ENCODE data around the gene DUSP28.
A peak's percentile ranks its signal among the peaks of the same experiment; 100 is the strongest.

Gene DUSP28

DNA sequence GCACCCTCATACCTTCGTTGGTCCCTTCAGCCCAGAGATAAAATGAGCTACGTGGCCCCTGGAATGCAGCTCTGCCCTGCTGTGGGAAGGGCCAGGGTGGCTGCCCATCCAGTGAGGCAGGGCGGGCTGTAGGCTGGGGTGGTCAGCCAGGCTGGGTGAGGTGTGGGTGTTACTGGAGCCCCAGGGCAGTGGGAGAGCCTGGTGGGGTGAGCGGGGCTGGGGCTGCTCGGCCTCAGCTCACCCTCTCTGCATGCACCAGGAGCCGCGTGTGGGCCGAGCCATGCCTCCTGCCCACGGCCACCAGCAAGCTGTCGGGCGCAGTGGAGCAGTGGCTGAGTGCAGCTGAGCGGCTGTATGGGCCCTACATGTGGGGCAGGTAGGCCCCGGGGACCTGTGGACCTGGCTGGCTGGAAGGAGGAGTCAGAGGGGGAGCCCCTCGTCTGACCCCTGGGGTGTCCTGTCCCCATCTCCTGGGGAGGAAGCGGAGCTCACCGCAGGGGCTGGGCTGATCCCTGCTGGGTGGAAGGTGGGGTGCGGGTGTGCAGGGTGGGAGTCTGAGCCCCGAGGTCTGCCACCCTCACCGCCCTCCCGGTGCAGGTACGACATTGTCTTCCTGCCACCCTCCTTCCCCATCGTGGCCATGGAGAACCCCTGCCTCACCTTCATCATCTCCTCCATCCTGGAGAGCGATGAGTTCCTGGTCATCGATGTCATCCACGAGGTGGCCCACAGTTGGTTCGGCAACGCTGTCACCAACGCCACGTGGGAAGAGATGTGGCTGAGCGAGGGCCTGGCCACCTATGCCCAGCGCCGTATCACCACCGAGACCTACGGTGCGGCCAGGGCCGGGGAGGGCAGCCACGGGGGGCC is 13.6 kb downstream of the DUSP28 start:
- DNase-seq: no peak

DNA sequence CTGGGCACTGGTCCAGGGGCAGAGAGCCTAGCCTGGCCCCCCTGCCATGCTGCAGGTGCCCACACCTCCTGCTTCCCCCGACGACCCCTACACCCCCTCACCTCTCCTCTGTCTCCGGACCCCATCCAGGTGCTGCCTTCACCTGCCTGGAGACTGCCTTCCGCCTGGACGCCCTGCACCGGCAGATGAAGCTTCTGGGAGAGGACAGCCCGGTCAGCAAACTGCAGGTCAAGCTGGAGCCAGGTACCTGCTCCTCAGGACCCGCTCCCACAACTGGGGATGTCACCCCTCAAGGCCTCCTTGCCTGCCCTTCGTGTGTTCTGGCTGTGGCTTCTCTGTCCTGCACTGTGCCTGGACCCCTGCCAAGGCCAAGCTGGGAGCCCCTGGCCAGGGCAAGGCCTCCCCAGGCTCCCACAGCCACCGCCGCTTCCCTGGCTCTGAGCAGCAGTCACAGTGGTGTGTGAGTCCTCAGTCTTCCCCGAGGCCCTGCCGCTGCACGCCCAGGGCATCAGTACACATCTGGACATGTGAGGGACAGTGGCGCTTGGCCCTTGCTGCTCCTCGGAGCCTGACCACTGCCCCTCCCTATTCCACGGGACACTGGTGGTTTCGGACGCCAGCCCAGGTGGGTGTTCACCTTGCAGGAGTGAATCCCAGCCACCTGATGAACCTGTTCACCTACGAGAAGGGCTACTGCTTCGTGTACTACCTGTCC is 14.4 kb downstream of the DUSP28 start:
- no peak for DNase-seq

DNA sequence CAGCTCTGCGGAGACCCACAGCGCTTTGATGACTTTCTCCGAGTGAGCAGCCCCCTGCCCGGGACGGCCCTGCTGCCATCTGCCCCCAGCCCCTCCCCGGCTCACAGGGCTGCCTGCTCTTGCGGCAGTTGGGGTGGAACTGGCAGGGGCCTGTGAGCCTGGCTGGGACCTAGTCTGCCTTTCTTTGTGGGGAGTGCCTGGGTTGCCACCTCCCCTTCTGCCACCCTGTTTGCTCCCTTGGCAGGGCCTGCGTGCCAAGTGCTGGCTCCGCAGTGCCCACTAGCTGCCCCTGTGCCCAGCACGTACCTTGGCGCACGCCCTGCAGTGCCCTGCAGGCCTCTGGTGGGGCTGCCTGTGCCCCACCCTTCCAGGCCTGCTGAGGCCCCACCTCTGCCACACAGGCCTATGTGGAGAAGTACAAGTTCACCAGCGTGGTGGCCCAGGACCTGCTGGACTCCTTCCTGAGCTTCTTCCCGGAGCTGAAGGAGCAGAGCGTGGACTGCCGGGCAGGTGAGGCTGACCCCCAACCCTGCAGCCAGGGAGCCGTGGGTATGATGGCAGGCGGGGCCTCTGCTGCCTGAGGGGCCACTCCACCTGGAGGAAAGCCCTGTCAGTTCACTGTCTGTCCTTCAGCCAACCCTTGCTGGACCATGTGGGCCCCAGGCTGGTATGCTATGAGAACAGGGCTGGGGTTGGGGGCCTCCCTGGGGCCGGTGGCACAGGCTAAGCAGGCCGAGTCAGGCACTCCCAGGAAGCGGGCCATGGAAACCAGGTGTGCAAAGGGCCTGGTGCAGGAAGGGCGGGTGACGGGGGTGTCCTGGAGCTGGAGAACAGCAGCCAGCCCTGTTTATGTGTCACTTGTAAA is 15.2 kb downstream of the DUSP28 start:
- DNase-seq: no peak

DNA sequence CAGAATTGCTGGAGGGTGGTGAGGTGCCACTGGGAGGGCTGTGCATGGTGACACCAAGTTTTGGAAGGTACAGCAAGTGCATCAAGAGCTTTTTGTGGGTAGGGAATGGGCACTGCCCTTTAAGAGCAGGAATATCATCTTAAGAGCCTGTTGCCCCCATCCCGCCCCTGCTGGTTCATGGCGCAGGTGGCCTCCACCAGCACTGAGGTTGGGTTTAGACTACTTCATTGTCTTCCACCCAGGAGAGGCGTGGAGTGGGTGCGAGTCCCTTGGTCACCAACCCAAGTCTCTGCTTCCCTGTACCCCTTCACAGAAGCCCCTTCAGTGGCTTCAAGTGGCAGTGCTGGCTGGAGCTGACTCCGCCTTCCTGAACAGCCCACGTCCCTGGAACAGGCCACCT is 15.9 kb downstream of the DUSP28 start:
- no peak for DNase-seq

- no peak for DNase-seq
Observed at GRCh38 chr2:240576436-240577205, 16.5 kb downstream of the DUSP28 start.

DNA sequence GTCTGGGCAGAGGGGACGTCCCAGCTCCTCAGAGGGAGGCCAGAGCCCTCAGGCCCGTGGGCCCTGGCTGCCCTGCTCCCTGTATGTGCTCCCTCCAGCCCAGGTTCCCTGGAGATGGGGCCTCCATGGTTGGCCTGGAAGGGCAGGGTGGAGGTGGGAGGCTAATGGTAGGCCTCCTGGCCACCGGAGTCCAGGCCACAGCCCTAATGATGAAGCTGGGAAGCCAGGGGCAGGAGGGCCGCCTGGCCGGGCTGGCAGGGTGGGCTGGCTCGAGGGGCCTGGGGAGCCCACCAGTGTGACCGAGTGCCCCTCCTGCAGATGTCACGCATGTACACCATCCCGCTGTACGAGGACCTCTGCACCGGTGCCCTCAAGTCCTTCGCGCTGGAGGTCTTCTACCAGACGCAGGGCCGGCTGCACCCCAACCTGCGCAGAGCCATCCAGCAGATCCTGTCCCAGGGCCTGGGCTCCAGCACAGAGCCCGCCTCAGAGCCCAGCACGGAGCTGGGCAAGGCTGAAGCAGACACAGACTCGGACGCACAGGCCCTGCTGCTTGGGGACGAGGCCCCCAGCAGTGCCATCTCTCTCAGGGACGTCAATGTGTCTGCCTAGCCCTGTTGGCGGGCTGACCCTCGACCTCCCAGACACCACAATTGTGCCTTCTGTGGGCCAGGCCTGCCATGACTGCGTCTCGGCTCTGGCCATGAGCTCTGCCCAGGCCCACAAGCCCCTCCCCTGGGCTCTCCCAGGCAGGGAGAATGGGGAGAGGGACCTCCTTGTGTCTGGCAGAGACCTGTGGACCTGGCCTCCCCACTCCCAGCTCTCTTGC is 17.3 kb downstream of the DUSP28 start:
- DNase-seq: no peak

DNA sequence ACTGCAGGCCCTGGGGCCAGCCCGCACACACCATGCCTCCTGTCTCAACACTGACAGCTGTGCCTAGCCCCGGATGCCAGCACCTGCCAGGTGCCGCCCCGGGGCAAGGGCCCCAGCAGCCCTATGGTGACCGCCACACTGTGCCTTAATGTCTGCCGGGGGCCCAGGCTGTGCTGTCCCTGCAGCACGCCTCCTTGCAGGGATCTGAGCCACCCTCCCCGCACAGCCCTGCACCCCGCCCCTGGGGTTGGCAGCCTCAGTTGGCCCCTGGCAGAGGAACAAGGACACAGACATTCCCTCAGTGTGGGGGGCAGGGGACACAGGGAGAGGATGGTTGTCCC is 17.9 kb downstream of the DUSP28 start:
- no peak for DNase-seq

GRCh38 chr2:240578488-240578887 is 18.3 kb downstream of the DUSP28 start:
- no peak for DNase-seq

- DNase-seq: no peak
Observed at GRCh38 chr2:240579071-240579762, 19.1 kb downstream of the DUSP28 start.

DNA sequence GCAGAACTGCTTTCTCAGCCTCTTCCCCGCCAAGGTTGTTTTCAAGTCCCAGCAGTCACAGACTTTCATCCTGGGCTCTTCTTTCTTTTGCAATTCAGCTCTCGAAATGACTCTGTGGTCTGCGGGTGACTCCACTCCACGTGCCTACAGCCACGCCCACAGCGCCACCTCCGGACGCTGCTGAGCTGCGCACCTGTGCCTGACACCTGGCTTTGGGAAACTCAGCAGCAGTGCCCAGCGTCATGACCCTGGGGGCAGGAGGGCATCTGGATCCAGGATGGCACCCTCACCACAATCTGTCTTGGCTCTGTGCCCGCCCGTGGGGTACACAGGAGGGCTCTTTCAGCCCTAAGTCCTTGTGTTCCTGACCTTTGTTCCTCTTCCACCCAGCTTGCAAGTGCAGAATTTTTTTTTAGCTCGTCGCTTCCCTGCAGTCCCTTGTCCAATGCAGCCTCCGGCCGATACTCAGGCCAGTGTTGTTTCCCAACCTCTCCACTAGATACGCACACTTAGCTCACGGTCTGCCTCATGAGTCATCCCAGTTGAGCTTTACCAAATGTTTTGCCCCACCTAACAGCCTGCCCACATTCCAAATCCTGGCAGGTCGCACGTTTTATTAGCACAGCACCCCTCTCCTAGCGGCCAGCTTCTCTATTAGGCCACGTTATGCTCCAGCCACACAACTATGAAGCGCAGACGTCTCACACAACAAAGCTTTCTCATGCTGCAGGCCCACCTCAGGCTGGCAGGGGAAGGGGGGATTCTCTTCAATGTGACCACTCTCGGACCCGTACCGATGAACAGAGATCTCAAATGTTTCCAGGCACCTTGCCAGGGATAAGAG is 19.8 kb downstream of the DUSP28 start:
- peak; percentile 40 for DNase-seq

GRCh38 chr2:240581811-240582210 is 21.7 kb downstream of the DUSP28 start:
- no peak for DNase-seq

GRCh38 chr2:240582781-240583180 is 22.6 kb downstream of the DUSP28 start:
- no peak for DNase-seq

DNA sequence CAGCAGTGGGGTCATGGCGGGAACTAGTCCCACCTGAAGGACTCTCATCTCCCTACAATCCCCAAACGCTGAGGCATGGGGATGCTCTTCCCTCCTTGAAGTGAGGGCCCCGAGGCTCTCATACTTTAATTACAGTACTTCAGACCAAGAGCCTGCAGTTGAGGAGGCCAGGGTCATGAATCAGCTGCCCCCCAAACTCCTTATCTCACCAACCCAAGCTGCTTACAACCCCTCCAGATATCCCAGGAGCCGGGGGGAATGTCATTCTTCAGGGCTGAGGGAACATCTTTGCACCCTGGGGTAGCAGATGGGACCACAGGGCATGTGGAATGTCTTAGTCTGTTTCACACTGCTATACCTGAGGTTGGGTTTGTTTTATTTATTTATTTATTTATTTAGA is 23.6 kb downstream of the DUSP28 start:
- no peak for DNase-seq

DNA sequence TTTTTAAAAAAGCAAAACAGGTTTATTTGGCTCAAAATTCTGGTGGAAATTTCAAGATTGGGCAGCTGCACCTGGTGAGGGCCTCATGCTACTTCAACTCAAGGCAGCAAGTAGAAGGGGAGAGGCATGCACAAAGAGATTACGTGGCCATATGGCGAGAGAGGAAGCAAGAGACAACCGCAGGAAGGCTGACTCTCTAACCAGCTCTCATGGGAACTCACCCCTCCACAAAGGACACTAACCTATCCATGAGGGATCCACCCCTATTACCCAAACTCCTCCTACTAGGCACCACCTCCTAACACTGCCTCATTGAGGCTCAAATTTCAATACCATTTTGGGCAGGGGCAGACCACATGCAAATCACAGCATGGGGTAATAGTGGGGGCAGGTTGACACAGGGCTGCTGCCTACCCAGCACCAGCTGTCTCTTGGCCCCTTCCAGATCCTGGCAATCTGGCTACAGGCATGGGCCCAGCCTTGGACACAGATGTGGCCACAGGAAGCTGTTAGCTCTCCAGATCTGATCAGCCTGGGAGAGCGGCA is 24.4 kb downstream of the DUSP28 start:
- DNase-seq: no peak

- DNase-seq: no peak
Observed at GRCh38 chr2:240585101-240585500, 24.9 kb downstream of the DUSP28 start.

DNA sequence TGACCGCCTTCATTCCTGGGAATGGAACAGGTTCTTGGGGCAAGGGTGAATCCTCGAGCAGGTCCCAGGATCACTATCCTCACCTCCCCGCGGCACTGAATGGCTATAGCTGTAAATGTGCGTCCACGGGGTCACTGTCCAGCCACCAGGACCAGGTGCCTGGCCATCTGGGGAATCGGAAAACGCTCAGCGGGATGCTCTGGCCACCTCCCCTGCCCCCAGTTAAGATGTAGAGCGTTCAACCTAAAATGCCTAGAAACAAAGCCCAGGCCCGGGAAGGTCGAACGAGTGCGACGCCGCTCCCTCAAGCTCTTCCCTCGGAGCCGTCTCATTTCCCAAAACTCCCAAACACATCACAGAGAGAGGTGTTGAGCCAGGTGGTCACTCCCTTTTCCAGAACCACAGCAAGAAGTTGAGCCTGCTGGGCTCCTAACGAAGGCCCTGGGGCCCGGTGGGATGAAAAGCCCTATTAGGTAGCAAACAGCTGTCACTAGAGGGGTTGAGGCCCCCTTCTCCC is 25.6 kb downstream of the DUSP28 start:
- DNase-seq: no peak

DNA sequence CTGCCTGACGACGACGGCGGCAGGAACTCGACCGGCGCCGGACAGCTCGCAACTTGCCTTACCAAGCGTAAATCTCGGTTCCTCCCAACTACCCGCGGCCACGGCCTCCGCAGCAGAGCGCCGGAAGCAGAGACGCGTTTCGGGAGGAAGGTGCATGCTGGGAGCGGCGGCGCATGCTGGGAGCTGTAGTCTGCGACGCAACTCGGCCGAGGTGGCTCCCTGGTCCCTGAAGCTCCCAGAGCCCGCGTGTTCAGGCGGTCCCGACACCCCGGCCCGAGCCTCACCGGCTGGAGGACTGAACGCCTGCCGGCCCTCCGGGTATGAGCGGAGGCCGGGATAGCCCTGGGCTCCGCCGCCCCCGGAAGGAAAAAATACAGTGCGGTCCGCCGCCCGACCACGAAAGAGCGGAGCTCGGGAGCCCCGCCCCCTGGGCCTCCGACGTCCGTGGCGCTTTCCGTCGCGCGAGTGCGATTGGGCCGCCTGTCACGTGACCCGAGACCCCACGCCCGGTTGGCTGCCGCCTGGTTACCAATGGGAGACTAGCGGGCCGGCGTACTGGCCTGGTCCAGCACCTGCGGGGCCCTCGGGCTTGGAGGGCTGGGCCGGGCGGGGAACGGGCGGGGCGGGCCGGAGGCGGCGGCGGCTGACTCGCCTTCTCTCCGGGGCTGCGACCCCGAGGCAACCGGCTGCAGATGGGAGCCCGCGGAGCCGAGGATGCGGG is 26.2 kb downstream of the DUSP28 start, which contains the start of gene CAPN10:
CAPN10 (plus strand) TSS at position 537 of the 721 bp plus-strand sequence; CDS start at position 715, 178 bp downstream.
- peak; percentile 91 for DNase-seq

- DNase-seq: peak; percentile 39
Observed at GRCh38 chr2:240586919-240587800, 27.0 kb downstream of the DUSP28 start.
